ENCODE measurements around the gene OBSCN.
"Not testable (repeated sequence)": the region's sequence is repeated elsewhere in the genome, so short reads cannot be mapped to it uniquely, and the experiment has no call there.

Gene OBSCN

DNA sequence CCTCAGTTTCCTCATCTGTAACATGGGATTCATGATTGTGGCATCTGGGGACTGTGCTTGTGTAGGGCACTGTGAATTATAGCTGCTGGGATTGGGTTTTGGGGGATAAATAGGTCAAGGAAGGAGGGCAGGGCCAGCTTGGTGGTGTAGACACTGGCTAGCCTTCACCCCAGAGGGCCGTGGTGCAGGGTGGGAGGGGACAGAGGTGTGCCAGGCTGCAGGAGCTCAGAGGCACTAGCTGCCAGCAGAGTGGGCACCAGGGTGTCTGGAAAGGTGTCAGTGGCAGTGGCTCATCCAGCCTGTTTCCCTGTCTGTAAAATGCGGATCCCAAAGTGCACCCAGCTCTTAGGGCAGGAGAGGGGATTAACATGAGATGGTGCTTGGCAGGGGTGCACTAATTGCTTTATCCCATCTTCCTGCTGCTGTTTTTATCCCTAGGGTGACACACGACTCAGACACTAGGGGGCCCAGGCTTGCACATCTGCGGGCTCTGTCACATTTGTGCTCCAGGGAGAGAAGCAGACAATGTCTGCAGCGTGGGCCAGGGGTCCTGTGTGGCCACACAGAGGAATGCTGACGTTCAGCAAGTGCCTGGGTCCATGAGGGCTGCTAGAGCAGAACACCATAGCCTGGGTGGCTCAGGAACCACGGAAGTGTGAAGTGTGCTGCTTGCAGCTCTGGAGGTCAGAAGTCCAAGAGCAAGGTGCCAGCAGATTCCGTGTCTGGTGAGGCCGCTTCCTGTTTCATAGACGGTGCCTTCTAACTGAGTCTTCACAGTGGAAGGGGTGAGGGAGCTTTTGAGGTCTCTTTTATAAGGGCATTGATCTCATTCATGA lies 19.3 kb downstream of the OBSCN start:
- peak; percentile 17 for DNase-seq

DNA sequence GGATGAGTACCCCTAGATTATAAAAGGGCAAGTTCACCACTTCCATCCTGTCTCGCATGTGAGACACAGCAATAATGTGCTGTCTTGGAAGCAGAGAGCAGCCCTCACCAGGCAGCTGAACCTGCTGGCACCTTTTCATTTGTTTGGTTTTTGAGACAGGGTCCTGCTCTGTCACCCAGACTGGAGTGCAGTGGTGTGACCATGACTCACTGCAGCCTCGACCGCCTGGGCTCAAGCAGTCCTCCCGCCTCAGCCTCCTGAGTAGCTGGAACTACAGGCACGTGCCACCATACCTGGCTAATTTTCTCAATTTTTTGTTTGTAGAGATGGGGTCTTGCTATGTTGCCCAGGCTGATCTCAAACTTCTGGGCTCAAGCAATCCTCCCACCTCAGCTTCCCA lies 20.3 kb downstream of the OBSCN start:
- not testable (repeated sequence) for DNase-seq

DNA sequence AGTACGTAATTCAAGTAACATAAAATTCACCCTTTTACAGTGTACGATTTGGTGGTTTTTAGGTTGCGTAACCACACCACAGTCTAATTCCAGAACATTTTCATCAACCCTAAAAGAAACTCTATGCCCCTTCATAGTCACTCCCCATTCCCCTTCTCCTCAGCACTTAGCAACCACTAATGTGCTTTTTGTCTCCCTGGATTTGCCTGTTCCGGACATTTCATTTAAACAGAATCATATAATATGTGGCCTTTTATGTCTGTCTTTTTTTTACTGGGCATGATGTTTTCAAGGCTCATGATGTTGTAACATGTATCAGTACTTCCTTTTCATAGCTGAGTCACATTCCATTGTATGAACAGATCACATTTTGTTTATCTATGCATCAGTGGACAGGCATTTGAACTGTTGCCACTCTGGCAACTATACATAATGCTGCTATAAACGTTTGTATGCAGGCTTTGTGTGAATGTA lies 20.8 kb downstream of the OBSCN start:
- peak; percentile 84 for DNase-seq

DNA sequence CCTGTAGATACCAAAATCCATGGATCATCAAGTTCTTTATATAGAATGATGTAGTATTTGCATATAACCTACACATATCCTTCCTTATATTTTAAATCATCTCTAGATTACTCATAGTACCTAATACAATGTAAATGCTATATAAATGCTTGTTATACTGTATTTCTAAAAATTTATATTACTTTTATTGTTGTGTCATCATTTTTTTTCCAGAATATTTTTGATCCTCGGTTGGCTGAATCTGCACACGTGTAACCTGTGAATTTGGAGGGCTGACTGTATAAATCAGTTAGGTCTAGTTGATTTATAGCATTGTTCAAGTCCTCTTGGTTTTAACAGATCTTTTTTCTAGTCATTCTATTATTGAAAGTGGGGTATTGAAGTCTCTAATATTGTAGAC lies 23.3 kb downstream of the OBSCN start:
- DNase-seq = no peak

DNA sequence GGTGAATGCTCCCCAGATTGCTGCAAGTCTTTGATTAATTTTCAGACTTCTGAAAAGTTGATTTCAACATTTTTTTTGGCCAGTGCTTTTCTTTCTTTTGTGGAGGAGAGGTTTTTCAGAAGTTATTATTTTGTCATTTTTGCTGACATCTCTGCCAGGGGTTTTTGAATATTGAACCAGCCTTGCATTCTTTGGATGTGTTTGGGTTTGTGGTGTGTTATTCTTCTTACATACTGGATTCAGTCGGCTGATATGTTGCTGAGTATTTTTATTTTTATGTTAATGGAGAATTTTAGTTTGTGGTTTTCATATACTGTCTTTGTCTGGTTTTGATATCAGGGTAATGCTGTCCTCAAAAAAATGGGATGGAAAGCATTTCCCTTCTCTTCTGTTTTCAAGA lies 25.3 kb downstream of the OBSCN start:
- no peak for DNase-seq

DNA sequence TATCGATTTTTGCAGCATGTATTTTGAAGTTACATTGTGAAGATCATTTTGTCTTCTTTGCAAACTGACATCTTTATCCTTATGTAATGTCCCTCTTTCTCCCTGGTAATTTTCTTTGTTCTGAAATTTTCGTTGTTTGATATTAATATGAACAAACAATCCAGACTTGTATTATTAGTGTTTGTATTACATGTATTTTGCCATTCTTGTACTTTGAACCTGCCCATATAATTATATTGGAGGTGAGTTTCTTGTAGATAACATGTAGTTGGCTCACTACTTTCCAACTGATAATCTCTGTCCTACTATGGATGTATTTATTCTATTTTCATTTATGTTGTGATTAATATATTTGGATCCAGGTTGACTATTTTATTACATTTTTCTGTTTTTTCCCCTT lies 27.1 kb downstream of the OBSCN start:
- no peak for DNase-seq

DNA sequence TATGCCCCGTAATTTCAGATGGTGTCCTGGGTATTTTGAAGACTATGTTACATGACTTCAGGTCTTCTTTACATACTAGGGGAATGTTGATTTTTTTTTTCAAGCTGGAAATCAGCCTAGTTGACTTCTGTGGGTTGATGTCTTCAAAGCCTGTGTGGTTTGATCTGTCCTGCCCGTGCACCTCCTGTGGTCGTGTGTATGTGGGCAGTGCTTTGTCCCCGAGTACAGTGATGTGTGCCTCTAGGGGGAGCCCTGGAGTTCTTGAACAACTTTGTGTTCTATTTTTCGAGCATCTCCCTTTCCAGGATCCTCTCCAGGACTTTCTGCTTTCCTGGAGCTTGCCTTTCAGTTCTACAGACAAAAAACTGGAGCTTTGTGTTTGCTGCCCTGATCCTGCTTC lies 28.9 kb downstream of the OBSCN start:
- DNase-seq = peak; percentile 33

DNA sequence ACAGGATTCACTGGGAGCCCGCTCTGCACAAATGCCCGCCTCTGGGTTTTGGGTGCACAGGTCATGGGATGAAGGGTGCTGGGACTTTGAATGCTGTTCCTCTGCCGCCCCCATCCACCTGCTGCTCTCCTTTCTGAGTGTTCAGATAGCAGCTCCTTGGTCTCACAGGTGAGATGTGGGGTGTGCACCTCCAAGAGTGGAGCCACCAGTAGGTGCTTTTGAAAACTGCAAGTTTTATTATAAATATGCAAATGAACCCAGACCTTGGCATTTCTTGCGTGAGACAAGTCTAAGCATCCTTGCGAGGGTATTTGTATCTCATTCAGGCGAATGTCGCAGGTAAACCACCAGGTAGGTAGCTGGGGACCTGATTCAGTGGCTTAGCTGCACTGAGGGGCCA lies 30.2 kb downstream of the OBSCN start:
- DNase-seq = no peak

DNA sequence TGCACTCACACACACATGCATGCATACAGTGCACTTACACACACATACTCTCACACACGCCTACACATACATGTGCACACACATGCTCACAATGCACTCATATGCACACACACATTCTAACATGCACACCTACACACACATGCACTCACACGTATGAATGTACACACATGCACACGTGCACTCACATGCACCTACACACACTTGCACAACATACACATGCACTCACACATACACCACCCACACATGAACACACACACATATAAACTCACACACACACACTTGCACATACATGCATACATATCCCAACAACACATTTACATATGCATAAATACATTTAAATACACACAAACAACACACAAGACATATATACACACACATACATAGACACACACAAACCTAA lies 30.6 kb downstream of the OBSCN start:
- DNase-seq = no peak

DNA sequence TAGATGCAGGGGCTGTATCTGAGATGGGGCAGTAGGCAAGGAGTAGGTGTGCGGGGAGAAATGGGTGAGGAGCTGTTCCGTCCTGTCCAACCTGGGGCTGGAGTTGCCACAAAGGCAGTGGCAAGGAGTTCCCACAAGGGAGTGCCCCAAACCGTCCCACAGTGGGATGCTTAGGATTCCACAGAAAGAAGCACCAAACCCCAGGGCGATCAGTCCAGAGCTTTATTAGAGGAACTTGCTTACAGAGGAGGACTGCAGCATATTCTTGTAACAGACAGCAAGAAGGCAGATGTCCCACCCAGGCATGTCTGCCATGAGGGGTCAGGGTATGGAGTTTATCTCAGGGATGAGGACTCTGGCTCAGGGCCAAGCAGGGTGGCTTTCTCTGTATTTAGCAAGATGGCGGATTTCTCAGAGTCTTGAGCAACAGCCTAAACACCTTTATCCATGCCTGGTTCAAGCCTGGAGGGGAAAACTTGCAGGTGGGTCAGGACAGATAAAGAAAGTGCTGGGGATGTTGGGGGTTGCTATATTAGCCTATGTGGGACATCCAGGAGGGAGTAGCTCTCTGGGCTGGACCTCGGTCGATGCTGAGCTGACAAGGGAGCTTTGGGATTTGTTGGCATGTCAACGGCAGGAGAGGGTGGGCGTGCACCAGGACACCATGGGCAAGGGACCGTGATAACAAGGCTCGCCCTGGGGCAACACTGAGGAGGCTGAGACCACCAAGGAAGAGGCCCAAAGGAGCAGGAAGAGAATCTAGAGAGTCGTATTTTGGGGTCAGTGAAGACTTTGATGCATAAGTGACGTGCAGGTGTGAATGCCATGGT lies 32.8 kb downstream of the OBSCN start:
- no peak for DNase-seq

DNA sequence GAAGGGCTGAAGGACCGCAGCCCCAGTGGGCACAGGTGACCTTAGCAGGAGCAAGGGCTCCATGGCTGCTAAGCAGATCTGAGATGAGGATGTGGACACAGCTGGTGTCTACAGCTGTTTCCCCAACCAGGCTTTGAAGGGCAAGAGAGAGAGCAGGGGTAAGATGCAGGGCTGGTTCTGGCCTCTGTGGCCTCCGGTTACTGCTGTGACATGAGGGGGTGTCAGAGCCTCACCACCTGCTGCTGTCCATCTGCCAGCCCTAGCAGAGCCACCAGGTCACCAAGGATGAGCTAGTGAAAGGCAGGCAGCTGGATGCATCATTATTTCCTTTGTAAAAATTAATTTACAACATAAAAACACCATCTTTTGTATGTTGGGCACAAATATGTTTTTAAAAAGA lies 33.4 kb downstream of the OBSCN start:
- DNase-seq = no peak

DNA sequence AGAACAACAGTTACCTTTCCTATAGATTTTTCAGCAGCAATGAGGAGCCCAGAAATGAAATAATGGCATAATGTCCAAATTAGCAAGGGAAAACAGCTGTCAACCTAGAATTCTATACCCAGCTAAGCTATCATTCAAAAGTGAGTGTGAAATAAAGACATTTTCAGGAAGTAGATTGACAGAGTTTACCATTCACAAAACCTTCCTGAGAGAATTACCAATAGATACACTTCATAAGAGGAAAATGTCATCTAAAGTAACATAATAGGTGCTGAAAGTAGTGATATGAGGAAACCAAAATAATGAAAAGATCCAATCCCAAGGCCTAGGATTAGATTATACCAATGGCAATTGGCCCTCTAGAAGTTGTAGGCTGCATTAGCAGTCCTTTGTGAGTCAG lies 34.6 kb downstream of the OBSCN start:
- no peak for DNase-seq

DNA sequence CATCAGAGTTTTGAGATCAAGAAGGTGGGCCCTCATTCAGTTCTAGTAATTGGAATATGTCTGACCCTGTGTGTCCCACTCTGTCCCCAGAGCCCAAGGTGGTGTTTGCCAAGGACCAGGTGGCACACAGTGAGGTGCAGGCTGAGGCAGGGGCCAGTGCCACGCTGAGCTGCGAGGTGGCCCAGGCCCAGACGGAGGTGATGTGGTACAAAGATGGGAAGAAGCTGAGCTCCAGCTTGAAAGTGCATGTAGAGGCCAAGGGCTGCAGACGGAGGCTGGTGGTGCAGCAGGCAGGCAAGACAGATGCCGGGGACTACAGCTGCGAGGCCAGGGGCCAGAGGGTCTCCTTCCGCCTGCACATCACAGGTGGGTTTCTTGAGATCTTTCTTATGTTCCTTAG lies 35.2 kb downstream of the OBSCN start:
- no peak for DNase-seq

DNA sequence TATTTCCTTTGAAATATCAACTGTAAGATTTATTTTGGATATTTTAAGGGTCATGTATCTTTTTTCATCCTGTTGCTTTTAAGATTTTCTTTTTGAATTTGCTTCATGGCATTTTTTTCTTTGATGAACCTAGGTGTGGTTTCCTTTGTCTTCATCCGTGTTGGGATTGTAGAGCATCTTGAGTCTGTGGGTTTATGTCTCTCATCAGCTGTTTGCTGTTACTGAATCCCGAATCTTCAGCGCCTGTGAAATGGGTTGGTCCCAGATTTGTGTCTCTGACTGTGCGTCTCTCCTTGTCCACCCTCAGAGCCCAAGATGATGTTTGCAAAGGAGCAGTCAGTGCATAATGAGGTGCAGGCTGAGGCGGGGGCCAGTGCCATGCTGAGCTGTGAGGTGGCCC lies 36.1 kb downstream of the OBSCN start:
- not testable (repeated sequence) for DNase-seq

DNA sequence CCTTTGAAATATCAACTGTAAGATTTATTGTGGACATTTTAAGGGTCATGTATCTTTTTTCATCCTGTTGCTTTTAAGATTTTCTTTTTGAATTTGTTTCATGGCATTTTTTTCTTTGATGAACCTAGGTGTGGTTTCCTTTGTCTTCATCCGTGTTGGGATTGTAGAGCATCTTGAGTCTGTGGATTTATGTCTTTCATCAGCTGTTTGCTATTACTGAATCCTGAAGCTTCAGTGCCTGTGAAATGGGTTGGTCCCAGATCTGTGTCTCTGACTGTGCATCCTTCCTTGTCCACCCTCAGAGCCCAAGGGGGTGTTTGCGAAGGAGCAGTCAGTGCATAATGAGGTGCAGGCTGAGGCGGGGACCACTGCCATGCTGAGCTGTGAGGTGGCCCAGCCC lies 37.3 kb downstream of the OBSCN start:
- no peak for DNase-seq

DNA sequence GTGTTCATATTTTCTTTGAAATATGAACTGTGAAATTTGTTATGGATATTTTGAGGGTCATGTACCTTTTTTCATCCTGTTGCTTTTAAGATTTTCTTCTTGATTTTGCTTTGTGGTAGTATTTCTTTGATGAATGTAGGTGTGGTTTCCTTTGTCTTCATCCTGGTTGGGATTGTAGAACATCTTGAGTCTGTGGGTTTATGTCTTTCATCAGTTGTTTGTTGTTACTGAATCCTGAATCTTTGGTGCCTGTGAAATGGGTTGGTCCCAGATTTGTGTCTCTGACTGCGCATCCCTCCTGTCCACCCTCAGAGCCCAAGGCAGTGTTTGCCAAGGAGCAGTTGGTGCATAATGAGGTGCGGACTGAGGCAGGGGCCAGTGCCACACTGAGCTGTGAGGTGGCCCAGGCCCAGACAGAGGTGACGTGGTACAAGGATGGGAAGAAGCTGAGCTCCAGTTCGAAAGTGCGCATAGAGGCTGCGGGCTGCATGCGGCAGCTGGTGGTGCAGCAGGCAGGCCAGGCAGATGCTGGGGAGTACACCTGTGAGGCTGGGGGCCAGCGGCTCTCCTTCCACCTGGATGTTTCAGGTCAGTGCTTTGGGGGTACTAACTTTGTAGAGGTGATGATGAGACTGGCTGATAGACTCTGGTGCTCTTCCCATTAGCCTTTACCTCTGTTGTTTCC lies 38.5 kb downstream of the OBSCN start:
- DNase-seq = no peak

DNA sequence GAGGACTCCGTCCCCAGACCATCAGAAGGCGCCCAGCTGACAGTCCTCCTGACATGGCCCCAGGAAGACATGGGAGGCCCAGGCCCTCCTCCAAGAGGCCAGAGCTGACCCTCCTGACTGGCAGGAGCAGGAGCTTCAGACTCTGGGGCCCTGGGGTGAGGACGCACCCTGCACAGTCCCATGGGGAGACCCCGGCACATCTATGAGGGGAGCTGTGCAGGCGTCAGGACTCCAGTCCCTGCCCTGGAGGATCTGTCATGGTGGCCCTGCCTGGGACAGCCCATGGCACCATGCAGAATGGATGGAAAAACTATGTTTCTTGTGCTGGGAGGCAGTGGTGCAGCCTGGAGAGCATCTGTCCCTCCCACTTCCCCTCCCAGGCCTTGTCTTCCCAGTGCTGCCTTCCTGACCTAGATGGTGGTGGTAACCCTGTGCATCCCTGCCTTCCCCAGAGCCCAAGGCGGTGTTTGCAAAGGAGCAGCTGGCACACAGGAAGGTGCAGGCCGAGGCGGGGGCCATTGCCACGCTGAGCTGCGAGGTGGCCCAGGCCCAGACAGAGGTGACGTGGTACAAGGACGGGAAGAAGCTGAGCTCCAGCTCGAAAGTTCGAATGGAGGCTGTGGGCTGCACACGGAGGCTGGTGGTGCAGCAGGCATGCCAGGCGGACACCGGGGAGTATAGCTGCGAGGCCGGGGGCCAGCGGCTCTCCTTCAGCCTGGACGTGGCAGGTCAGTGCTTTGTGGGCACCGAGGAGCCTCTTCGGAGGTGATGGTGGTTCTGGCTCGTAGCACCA lies 41.9 kb downstream of the OBSCN start:
- DNase-seq = no peak

DNA sequence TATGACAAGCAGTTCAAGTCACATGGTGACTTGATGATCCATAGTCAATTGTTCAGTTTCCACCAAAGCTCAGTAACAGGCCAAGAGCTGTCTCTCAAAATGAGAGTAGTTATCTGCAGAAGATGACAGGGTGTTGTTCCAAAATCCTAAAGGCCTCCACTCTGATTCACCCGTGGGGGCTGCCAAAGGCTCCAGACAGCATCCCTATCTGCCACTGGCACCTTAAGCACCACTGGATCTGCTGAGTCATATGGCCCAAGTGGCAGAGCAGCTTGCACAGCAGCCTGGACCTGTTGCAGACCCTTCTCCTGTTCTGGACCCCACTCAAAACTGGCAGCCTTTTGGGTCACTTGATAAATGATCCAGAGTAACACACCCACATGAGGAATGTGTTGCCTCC lies 44.6 kb downstream of the OBSCN start:
- not testable (repeated sequence) for DNase-seq

DNA sequence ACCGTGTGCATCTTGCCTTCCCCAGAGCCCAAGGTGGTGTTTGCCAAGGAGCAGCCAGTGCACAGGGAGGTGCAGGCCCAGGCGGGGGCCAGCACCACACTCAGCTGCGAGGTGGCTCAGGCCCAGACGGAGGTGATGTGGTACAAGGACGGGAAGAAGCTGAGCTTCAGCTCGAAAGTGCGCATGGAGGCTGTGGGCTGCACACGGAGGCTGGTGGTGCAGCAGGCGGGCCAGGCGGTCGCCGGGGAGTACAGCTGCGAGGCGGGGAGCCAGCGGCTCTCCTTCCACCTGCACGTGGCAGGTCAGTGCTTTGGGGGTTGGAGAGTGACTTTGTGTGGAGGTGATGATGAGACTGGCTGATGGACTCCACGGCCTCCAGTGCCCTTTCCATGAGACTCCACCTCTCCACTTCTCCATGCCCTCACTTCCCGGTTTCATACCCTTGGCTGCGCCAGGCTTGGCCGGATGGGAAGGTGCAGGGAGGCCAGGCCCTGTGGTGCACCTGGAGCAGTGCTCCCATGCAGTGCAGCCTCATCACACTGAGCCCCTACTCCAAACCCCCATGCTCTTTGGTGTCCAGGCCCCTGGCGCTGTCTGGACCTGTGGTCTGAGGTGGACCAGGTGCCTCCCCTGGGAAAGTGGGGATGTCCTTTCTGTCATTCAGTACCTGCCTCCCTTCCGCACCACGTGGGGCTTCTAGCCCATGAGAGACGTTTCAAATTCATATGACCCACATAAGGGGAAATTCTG lies 49.0 kb downstream of the OBSCN start:
- DNase-seq = no peak

DNA sequence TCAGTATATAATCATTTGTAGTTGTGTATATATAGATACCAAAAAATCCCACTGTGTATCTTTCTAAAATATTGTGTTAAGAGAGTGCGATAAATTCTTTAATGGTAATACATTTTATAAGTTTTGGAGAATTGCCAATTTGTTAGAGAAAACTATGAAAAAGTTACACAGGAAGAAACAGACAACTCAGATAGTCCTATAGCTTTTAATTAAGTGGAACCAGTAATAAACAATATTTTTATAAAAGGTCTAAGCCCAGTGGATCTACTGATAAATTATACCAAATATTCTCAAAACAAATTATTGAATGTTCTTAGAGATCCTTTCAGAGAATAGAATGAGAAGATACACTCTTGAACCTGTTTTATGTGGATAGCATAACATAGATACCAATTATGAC lies 50.6 kb downstream of the OBSCN start:
- DNase-seq = no peak

DNA sequence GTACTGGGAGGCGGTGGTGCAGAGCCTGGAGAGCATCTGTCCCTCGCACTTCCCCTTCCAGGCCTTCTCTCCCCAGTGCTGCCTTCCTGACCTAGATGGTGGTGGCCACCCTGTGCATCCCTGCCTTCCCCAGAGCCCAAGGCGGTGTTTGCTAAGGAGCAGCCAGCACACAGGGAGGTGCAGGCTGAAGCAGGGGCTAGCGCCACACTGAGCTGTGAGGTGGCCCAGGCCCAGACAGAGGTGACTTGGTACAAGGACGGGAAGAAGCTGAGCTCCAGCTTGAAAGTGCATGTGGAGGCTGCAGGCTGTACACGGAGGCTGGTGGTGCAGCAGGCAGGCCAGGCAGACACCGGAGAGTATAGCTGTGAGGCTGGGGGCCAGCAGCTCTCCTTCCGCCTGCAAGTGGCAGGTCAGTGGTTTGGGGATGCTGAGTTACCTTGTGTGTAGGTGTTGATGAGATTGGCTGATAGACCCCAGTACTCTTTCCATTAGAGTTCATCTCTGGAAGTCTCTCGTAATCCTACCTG lies 51.6 kb downstream of the OBSCN start:
- no peak for DNase-seq

Data from fibroblast of skin of scalp (primary cell).